ENCODE data around the gene TGFBR3L. TPM values are rescaled to one million over a fixed set of nuclear protein-coding genes. Genes with fewer than 3 reads are reported as not detected.

TGFBR3L gene
- total RNA-seq, 2 experiments from 2014 or later, result 2.6 to 3.2 TPM

DNA sequence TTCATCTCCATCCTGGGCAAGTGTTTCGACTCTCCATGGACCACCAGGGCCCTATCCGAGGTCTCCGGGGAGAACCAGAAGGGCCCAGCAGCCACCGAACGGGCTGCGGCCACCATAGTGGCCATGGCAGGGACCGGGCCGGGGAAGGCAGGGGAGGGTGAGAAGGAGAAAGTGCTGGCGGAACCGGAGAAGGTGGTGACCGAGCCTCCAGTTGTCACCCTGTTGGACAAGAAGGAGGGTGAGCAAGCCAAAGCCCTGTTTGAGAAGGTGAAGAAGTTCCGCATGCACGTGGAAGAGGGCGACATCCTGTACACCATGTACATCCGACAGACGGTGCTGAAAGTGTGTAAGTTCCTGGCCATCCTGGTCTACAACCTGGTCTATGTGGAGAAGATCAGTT lies 15.7 kb upstream of the TGFBR3L start:
- DNase-seq (no peak), ATAC-seq (no peak)
- no peak overlapping the region for H3K4me3 Mint-ChIP-seq
- intact Hi-C loops (cut with DNase I, micrococcal nuclease), result no loop called here
- H3K36me3 Mint-ChIP-seq (ENCODE audit: low read depth), result peaks cover 2% of the 10 kb centered on the region
- no peaks in the 10 kb centered on the region for H3K9me3 Mint-ChIP-seq (ENCODE audit: low read depth)
- peaks cover 3% of the 10 kb centered on the region for H3K27me3 Mint-ChIP-seq
- no peak overlapping the region for H3K27ac Mint-ChIP-seq
- CTCF ChIA-PET, result interaction anchor here (0.8 kb wide), 1 partner anchor 224 kb away, joined by 3 read pairs; no protein-coding TSS in a partner anchor
- POLR2A ChIA-PET, result no interaction called here
- peaks cover 4% of the 10 kb centered on the region for H3K4me1 Mint-ChIP-seq

DNA sequence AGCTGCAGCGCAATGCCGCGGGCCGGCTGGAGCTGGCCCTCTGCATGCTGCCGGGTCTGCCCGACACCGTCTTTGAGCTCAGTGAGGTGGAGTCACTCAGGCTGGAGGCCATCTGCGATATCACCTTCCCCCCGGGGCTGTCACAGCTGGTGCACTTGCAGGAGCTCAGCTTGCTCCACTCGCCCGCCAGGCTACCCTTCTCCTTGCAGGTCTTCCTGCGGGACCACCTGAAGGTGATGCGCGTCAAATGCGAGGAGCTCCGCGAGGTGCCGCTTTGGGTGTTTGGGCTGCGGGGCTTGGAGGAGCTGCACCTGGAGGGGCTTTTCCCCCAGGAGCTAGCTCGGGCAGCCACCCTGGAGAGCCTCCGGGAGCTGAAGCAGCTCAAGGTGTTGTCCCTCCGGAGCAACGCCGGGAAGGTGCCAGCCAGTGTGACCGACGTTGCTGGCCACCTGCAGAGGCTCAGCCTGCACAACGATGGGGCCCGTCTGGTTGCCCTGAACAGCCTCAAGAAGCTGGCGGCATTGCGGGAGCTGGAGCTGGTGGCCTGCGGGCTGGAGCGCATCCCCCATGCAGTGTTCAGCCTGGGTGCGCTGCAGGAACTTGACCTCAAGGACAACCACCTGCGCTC lies 14.8 kb upstream of the TGFBR3L start:
- Mint-ChIP-seq H3K4me3 (no peak overlapping the region), H3K9me3 (ENCODE audit: low read depth) (no peaks in the 10 kb centered on the region), H3K36me3 (ENCODE audit: low read depth) (peaks cover 3% of the 10 kb centered on the region), H3K27me3 (peaks cover 2% of the 10 kb centered on the region), H3K4me1 (peaks cover 9% of the 10 kb centered on the region), H3K27ac (no peak overlapping the region)
- CTCF ChIA-PET, result no interaction called here
- ATAC-seq, result no peak
- intact Hi-C loops (cut with DNase I, micrococcal nuclease), result loop anchor here in 1 of 2 experiments (5.0 kb wide), 1 partner anchor 932 kb away; the partner anchor contains the start of genes MBD3L1 and ZNF558
- DNase-seq, result no peak
- POLR2A ChIA-PET, result interaction anchor here (1.5 kb wide), 1 partner anchor 44 kb away, joined by 4 read pairs; the partner anchor contains the start of gene TIMM44

DNA sequence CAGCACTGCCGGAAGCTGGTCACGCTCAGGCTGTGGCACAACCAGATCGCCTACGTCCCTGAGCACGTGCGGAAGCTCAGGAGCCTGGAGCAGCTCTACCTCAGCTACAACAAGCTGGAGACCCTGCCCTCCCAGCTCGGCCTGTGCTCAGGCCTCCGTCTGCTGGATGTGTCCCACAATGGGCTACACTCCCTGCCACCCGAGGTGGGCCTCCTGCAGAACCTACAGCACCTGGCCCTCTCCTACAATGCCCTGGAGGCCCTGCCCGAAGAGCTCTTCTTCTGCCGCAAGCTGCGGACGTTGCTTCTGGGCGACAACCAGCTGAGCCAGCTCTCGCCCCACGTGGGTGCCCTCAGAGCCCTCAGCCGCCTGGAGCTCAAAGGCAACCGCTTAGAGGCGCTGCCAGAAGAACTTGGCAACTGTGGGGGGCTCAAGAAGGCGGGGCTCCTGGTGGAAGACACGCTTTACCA lies 14.2 kb upstream of the TGFBR3L start:
- ChIA-PET POLR2A (interaction anchor here (1.5 kb wide), 1 partner anchor 44 kb away, joined by 4 read pairs; the partner anchor contains the start of gene TIMM44), CTCF (interaction anchor here (1.2 kb wide), 1 partner anchor 32 kb away, joined by 7 read pairs; no protein-coding TSS in a partner anchor)
- no peak overlapping the region for H3K4me3 Mint-ChIP-seq
- H3K27ac Mint-ChIP-seq, result no peak overlapping the region
- ATAC-seq (no peak), DNase-seq (no peak)
- H3K9me3 Mint-ChIP-seq (ENCODE audit: low read depth), result no peaks in the 10 kb centered on the region
- H3K36me3 Mint-ChIP-seq (ENCODE audit: low read depth), result peaks cover 7% of the 10 kb centered on the region
- intact Hi-C loops (cut with DNase I, micrococcal nuclease), result loop anchor here in 1 of 2 experiments (5.0 kb wide), 1 partner anchor 932 kb away; the partner anchor contains the start of genes MBD3L1 and ZNF558
- peaks cover 2% of the 10 kb centered on the region for H3K27me3 Mint-ChIP-seq
- peaks cover 13% of the 10 kb centered on the region for H3K4me1 Mint-ChIP-seq

DNA sequence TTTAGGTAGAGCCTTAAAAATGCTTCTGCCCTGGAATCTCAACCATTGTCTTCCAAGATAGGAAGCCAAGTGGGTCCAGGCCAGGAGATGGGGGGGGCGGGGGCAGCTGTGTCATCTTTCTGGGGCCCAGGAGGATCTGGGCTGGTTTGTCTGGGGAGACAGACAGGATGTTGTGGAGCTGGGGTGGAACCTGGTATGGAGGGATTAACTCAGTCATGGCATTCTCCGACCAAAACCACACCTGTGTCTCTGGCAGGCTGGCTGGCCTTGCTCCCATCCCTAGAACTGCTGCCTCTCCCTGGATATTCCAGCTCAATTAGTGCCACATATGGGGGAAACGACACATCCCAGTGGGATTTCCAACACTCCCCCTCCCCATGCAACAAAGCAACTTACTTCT lies 13.7 kb upstream of the TGFBR3L start:
- Mint-ChIP-seq H3K27me3 (peaks cover 2% of the 10 kb centered on the region), H3K4me1 (peaks cover 18% of the 10 kb centered on the region), H3K9me3 (ENCODE audit: low read depth) (no peaks in the 10 kb centered on the region), H3K4me3 (no peak overlapping the region), H3K27ac (no peak overlapping the region), H3K36me3 (ENCODE audit: low read depth) (peaks cover 12% of the 10 kb centered on the region)
- ChIA-PET POLR2A (interaction anchor here (1.5 kb wide), 1 partner anchor 43 kb away, joined by 4 read pairs; the partner anchor contains the start of gene TIMM44), CTCF (interaction anchor here (0.6 to 1.5 kb wide), 4 partner anchors 12 to 412 kb away, joined by 3 to 7 read pairs (median 3); partner anchors contain the start of gene PEX11G)
- ATAC-seq, result no peak
- DNase-seq, result no peak
- intact Hi-C loops (cut with DNase I, micrococcal nuclease), result loop anchor here in 1 of 2 experiments (5.0 kb wide), 1 partner anchor 931 kb away; the partner anchor contains the start of genes MBD3L1 and ZNF558

- DNase-seq (no peak), ATAC-seq (no peak)
- POLR2A ChIA-PET, result interaction anchor here (1.5 kb wide), 1 partner anchor 43 kb away, joined by 4 read pairs; the partner anchor contains the start of gene TIMM44
- H3K27me3 Mint-ChIP-seq, result peaks cover 2% of the 10 kb centered on the region
- H3K27ac Mint-ChIP-seq, result no peak overlapping the region
- H3K36me3 Mint-ChIP-seq (ENCODE audit: low read depth), result peaks cover 15% of the 10 kb centered on the region
- CTCF ChIA-PET, result interaction anchor here (0.6 to 1.5 kb wide), 5 partner anchors 11 to 413 kb away, joined by 3 to 7 read pairs (median 3); partner anchors contain the start of gene PEX11G
- intact Hi-C loops (cut with DNase I, micrococcal nuclease), result loop anchor here in 1 of 2 experiments (5.0 kb wide), 1 partner anchor 931 kb away; the partner anchor contains the start of genes MBD3L1 and ZNF558
- H3K9me3 Mint-ChIP-seq (ENCODE audit: low read depth), result no peaks in the 10 kb centered on the region
- H3K4me3 Mint-ChIP-seq, result no peak overlapping the region
- H3K4me1 Mint-ChIP-seq, result peaks cover 22% of the 10 kb centered on the region
These were observed 13.3 kb upstream of the TGFBR3L start for GRCh38 chr19:7901337-7901736.

DNA sequence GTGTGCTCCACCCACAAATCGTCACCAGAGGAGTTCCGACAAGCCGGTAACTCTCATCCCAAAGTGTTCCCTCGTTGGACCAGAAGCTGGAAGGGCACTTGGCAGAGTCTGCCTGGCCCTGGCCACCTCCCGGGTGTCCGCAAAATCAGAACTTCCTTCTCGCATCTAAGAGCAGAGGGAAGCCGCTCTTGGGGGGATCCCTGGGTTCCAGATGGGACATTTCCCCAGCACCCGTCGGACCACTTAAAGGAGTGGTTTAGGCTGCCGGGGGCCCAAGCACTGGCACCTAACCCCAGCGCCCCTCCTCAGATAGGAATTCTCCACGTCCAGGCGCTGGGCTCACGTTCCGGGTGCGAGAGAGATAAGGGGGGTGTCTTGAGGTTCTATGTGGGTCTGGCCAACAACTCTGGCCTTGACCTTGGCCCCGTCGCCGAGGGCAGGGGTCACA lies 11.8 kb upstream of the TGFBR3L start:
- ATAC-seq (no peak), DNase-seq (no peak)
- ChIA-PET CTCF (interaction anchor here (1.0 to 2.4 kb wide), 5 partner anchors 13 to 334 kb away, joined by 4 to 16 read pairs (median 6); partner anchors contain the start of genes SNAPC2 and TIMM44), POLR2A (interaction anchor here (0.6 to 1.6 kb wide), 4 partner anchors 13 to 611 kb away, joined by 3 to 4 read pairs (median 3); partner anchors contain the start of genes TIMM44 and ZNF414)
- Mint-ChIP-seq H3K4me3 (peak overlapping the region; percentile 85), H3K36me3 (ENCODE audit: low read depth) (peaks cover 18% of the 10 kb centered on the region), H3K27ac (peak overlapping the region; percentile 75), H3K4me1 (peaks cover 22% of the 10 kb centered on the region), H3K27me3 (no peaks in the 10 kb centered on the region), H3K9me3 (ENCODE audit: low read depth) (no peaks in the 10 kb centered on the region)
- intact Hi-C loops (cut with DNase I, micrococcal nuclease), result loop anchor here (1.0 to 5.0 kb wide), 13 partner anchors 17 to 929 kb away; partner anchors contain the start of genes SNAPC2 (in 2 of the 2), TIMM44 (in 2 of the 2), ELAVL1 (in 1 of the 2) and MBD3L1 (in 1 of the 2)

DNA sequence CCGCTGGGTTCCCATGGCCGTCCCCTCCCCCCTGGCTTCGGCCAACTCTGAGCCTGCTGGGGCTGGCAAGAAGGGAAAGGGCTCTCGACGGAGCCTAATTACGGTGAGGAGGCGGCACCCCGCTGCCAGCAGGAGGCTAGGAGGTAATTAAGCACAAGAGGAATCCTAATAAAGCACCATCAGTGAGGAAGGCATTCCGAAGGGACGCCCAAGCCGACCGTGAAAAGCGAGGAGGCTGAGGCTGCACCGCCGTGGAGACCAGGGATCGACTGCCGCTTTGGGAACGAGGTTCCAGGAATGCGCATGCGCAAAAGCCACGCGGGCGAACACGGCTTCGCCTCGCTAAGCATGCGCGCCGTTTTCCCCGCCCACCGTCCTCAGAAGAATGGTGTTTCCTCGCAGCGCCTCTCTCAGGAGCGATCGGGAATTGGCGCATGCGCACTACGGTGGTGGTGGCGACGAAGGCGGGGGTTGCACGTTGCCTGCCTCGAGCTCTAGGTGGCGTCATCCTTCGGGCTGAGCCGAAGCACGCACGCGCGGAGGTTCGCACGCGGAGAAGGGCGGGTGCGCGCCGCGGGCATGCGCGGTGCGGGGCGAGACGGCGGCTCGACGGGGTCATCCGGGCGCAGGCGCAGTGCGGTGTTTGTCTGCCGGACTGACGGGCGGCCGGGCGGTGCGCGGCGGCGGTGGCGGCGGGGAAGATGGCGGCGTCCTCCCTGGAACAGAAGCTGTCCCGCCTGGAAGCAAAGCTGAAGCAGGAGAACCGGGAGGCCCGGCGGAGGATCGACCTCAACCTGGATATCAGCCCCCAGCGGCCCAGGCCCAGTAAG lies 11.2 kb upstream of the TGFBR3L start, which contains the start of gene MAP2K7:
TSS of gene MAP2K7 (plus strand) at position 634 of the 830 bp plus-strand sequence. CDS start at position 702, 68 bp downstream.
- Mint-ChIP-seq H3K36me3 (ENCODE audit: low read depth) (peaks cover 18% of the 10 kb centered on the region), H3K27ac (peak within 1 kb of the TSS; percentile 92), H3K9me3 (ENCODE audit: low read depth) (no peaks in the 10 kb centered on the region), H3K27me3 (no peaks in the 10 kb centered on the region), H3K4me3 (peak within 1 kb of the TSS; percentile 85), H3K4me1 (peaks cover 22% of the 10 kb centered on the region)
- ChIA-PET POLR2A (interaction anchor here (0.6 to 1.6 kb wide), 6 partner anchors 12 to 611 kb away, joined by 3 to 4 read pairs (median 3); partner anchors contain the start of genes TIMM44 and ZNF414), CTCF (interaction anchor here (1.0 to 2.4 kb wide), 5 partner anchors 13 to 335 kb away, joined by 4 to 16 read pairs (median 6); partner anchors contain the start of genes SNAPC2 and TIMM44)
- DNase-seq, result peak; percentile 100
- peak; percentile 91 for ATAC-seq
- intact Hi-C loops (cut with DNase I, micrococcal nuclease), result loop anchor here (1.0 to 5.0 kb wide), 15 partner anchors 13 to 929 kb away; partner anchors contain the start of genes SNAPC2 (in 2 of the 2), TIMM44 (in 2 of the 2), ELAVL1 (in 1 of the 2) and MBD3L1 (in 1 of the 2)

GRCh38 chr19:7904074-7905020 lies 10.3 kb upstream of the TGFBR3L start:
- peaks cover 18% of the 10 kb centered on the region for H3K36me3 Mint-ChIP-seq (ENCODE audit: low read depth)
- no peaks in the 10 kb centered on the region for H3K9me3 Mint-ChIP-seq (ENCODE audit: low read depth)
- ChIA-PET POLR2A (interaction anchor here (0.6 to 1.6 kb wide), 5 partner anchors 11 to 277 kb away, joined by 3 to 4 read pairs (median 3); partner anchors contain the start of gene TIMM44), CTCF (interaction anchor here (1.0 to 2.4 kb wide), 5 partner anchors 12 to 336 kb away, joined by 4 to 16 read pairs (median 6); partner anchors contain the start of genes SNAPC2 and TIMM44)
- peak overlapping the region; percentile 85 for H3K4me3 Mint-ChIP-seq
- H3K4me1 Mint-ChIP-seq, result peaks cover 22% of the 10 kb centered on the region
- intact Hi-C loops (cut with DNase I, micrococcal nuclease), result loop anchor here in 1 of 2 experiments (1.0 to 5.0 kb wide), 3 partner anchors 12 to 928 kb away; partner anchors contain the start of genes MBD3L1 and ZNF558
- no peak for DNase-seq
- no peaks in the 10 kb centered on the region for H3K27me3 Mint-ChIP-seq
- peak; percentile 50 for ATAC-seq
- peak overlapping the region; percentile 92 for H3K27ac Mint-ChIP-seq

GRCh38 chr19:7905268-7905667 lies 9.4 kb upstream of the TGFBR3L start:
- Mint-ChIP-seq H3K9me3 (ENCODE audit: low read depth) (no peaks in the 10 kb centered on the region), H3K27me3 (no peaks in the 10 kb centered on the region), H3K36me3 (ENCODE audit: low read depth) (peaks cover 18% of the 10 kb centered on the region), H3K4me3 (peak overlapping the region; percentile 85), H3K4me1 (peaks cover 22% of the 10 kb centered on the region), H3K27ac (peak overlapping the region; percentile 92)
- POLR2A ChIA-PET, result no interaction called here
- no peak for DNase-seq
- CTCF ChIA-PET, result no interaction called here
- ATAC-seq, result no peak
- intact Hi-C loops (cut with DNase I, micrococcal nuclease), result no loop called here
